Measurements from ENCODE around the gene SLC4A3.

DNA sequence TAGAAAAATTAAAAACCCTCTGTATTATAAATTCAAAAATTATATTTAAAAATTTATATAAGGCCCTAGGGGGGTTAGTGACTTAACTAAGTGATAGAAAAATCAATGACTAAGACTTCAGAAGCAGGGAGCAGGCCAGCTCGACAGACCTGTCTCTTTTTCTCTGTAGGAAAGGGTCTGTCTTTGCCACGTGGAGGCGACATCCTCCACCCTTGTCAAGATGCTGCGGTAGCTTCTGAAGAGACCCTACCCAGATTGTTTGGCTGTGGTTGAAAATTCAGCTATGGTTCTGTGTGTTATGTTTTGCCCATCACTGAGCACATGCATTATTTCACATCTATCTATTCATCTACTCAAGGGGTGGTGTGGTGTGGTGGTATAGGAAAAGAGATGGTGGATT, 8.2 kb upstream of the SLC4A3 start:
- TF ChIP-seq KLF10 (tag by site-specific recombination; IDR thresholded peaks at IDR 0.05): no peak
- TF ChIP-seq, protein P1, sequence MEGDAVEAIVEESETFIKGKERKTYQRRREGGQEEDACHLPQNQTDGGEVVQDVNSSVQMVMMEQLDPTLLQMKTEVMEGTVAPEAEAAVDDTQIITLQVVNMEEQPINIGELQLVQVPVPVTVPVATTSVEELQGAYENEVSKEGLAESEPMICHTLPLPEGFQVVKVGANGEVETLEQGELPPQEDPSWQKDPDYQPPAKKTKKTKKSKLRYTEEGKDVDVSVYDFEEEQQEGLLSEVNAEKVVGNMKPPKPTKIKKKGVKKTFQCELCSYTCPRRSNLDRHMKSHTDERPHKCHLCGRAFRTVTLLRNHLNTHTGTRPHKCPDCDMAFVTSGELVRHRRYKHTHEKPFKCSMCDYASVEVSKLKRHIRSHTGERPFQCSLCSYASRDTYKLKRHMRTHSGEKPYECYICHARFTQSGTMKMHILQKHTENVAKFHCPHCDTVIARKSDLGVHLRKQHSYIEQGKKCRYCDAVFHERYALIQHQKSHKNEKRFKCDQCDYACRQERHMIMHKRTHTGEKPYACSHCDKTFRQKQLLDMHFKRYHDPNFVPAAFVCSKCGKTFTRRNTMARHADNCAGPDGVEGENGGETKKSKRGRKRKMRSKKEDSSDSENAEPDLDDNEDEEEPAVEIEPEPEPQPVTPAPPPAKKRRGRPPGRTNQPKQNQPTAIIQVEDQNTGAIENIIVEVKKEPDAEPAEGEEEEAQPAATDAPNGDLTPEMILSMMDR (tag by site-specific recombination; IDR thresholded peaks at IDR 0.05): no peak
- no peak for TF ChIP-seq ZNF48 (tag by site-specific recombination; IDR thresholded peaks at IDR 0.05)
- TF ChIP-seq ZNF785 (tag by site-specific recombination; IDR thresholded peaks at IDR 0.05): no peak

Data from HEK293 (cell line).